Neural cell (in vitro differentiated cells): Measurements from ENCODE around the gene COP1.

Experiments used
- CTCF ChIP-seq: fragments of 450-650 bp; IDR thresholded peaks from 2 replicates; pipeline ENCODE4 v1.5.1; 2014; ENCODE audit warnings: antibody characterized with exemption, mild to moderate bottlenecking, moderate library complexity; ENCODE audit not compliant: poor library complexity, severe bottlenecking
- EP300 ChIP-seq: fragments of 450-650 bp; conservative IDR thresholded peaks from 2 replicates; pipeline ENCODE4 v1.6.1; 2014; ENCODE audit warnings: antibody characterized with exemption, mild to moderate bottlenecking, moderate library complexity; ENCODE audit not compliant: poor library complexity, severe bottlenecking
- EZH2 ChIP-seq: fragments of 200-600, 300-800 bp; shearing (Covaris generic), sonication (generic); IDR thresholded peaks from 2 replicates; pipeline ENCODE4 v1.6.1; 2014; ENCODE audit warnings: antibody characterized with exemption, low read length, borderline replicate concordance, mild to moderate bottlenecking; ENCODE audit not compliant: insufficient read depth, poor library complexity, severe bottlenecking
- MXI1 ChIP-seq: fragments of 450-650 bp; conservative IDR thresholded peaks from 2 replicates; pipeline ENCODE4 v1.6.1; 2014; ENCODE audit warnings: antibody characterized with exemption, mild to moderate bottlenecking; ENCODE audit not compliant: poor library complexity, severe bottlenecking
- POLR2AphosphoS5 ChIP-seq: IDR thresholded peaks from 2 replicates; pipeline ENCODE4 v1.6.1; 2012
- RAD21 ChIP-seq: fragments of 450-650 bp; conservative IDR thresholded peaks from 2 replicates; pipeline ENCODE4 v1.6.1; 2014; ENCODE audit warnings: antibody characterized with exemption, mild to moderate bottlenecking, moderate library complexity
- TAF1 ChIP-seq: IDR thresholded peaks from 2 replicates; pipeline ENCODE4 v1.6.1; 2012; ENCODE audit warnings: low read depth
- TF ChIP-seq, protein P1 (sequence below): IDR thresholded peaks from 2 replicates; pipeline ENCODE4 v1.6.1; 2012; ENCODE audit warnings: borderline replicate concordance

- no peak for TF ChIP-seq CTCF
- TF ChIP-seq, protein P1, sequence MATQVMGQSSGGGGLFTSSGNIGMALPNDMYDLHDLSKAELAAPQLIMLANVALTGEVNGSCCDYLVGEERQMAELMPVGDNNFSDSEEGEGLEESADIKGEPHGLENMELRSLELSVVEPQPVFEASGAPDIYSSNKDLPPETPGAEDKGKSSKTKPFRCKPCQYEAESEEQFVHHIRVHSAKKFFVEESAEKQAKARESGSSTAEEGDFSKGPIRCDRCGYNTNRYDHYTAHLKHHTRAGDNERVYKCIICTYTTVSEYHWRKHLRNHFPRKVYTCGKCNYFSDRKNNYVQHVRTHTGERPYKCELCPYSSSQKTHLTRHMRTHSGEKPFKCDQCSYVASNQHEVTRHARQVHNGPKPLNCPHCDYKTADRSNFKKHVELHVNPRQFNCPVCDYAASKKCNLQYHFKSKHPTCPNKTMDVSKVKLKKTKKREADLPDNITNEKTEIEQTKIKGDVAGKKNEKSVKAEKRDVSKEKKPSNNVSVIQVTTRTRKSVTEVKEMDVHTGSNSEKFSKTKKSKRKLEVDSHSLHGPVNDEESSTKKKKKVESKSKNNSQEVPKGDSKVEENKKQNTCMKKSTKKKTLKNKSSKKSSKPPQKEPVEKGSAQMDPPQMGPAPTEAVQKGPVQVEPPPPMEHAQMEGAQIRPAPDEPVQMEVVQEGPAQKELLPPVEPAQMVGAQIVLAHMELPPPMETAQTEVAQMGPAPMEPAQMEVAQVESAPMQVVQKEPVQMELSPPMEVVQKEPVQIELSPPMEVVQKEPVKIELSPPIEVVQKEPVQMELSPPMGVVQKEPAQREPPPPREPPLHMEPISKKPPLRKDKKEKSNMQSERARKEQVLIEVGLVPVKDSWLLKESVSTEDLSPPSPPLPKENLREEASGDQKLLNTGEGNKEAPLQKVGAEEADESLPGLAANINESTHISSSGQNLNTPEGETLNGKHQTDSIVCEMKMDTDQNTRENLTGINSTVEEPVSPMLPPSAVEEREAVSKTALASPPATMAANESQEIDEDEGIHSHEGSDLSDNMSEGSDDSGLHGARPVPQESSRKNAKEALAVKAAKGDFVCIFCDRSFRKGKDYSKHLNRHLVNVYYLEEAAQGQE, result no peak
- no peak for TF ChIP-seq RAD21
- TF ChIP-seq TAF1, result no peak
- TF ChIP-seq EZH2, result no peak
- TF ChIP-seq POLR2AphosphoS5, result no peak
- TF ChIP-seq MXI1, result no peak
- TF ChIP-seq EP300, result no peak
These were observed 33.0 kb downstream of the COP1 start for GRCh38 chr1:176174108-176174507.
